ENCODE measurements around the gene FAM229B. TPM values are rescaled to one million over a fixed set of nuclear protein-coding genes. Genes with fewer than 3 reads are reported as not detected.
"Not testable (repeated sequence)": the region's sequence is repeated elsewhere in the genome, so short reads cannot be mapped to it uniquely, and the experiment has no call there.

The FAM229B gene
- total RNA-seq, 2 experiments from 2014 or later, result 1.9 to 2.2 TPM

- Mint-ChIP-seq H3K9me3 (ENCODE audit: insufficient read depth) (no peaks in the 10 kb centered on the region), H3K27me3 (ENCODE audit: low read depth) (peaks cover 10% of the 10 kb centered on the region), H3K4me1 (ENCODE audit: low read depth) (no peaks in the 10 kb centered on the region), H3K36me3 (ENCODE audit: low read depth) (peaks cover 3% of the 10 kb centered on the region), H3K4me3 (no peak overlapping the region), H3K27ac (no peak overlapping the region)
- ATAC-seq (no peak), DNase-seq (no peak)
- POLR2A ChIA-PET, result no interaction called here
- CTCF ChIA-PET, result no interaction called here
Measured at GRCh38 chr6:112066606-112067005, 20.8 kb upstream of the FAM229B start.

DNA sequence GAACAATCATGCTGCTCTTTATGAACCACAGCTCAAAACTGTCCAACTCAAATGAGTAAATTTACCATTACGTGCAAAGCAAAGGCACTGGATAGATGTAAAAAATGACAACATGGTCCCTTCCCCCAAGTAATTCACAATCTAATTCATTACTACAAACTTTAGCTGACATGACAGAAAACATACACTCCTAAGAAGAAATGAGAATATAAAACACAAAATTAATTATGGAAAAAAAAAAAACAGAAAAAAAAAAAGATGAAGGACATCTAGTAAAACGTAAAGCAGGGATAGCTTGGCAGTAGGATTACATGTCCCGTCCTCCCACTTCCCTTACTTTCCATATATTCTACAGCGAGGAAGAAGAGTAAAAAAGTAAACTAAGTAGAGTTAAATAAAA, 5.8 kb upstream of the FAM229B start:
- Mint-ChIP-seq H3K9me3 (ENCODE audit: insufficient read depth) (no peaks in the 10 kb centered on the region), H3K27ac (no peak overlapping the region), H3K4me3 (no peak overlapping the region), H3K36me3 (ENCODE audit: low read depth) (peaks cover 11% of the 10 kb centered on the region), H3K4me1 (ENCODE audit: low read depth) (peaks cover 3% of the 10 kb centered on the region), H3K27me3 (ENCODE audit: low read depth) (no peaks in the 10 kb centered on the region)
- ChIA-PET CTCF (interaction anchor here (0.8 kb wide), 1 partner anchor 98 kb away, joined by 3 read pairs; no protein-coding TSS in a partner anchor), POLR2A (no interaction called here)
- ATAC-seq (no peak), DNase-seq (no peak)

- Mint-ChIP-seq H3K27ac (no peak overlapping the region), H3K36me3 (ENCODE audit: low read depth) (peaks cover 3% of the 10 kb centered on the region), H3K4me1 (ENCODE audit: low read depth) (peaks cover 3% of the 10 kb centered on the region), H3K27me3 (ENCODE audit: low read depth) (peaks cover 14% of the 10 kb centered on the region), H3K4me3 (peak overlapping the region; percentile 23), H3K9me3 (ENCODE audit: insufficient read depth) (no peaks in the 10 kb centered on the region)
- POLR2A ChIA-PET, result interaction anchor here (2.1 kb wide), 1 partner anchor 78 kb away, joined by 6 read pairs; no protein-coding TSS in a partner anchor
- DNase-seq, result no peak
- CTCF ChIA-PET, result interaction anchor here (0.8 to 7.5 kb wide), 7 partner anchors 9 to 827 kb away, joined by 3 to 99 read pairs (median 6); no protein-coding TSS in a partner anchor
- no peak for ATAC-seq
Measured at GRCh38 chr6:112085286-112086065, 1.9 kb upstream of the FAM229B start.

- H3K4me1 Mint-ChIP-seq (ENCODE audit: low read depth), result peaks cover 3% of the 10 kb centered on the region
- CTCF ChIA-PET, result interaction anchor here (0.7 to 7.5 kb wide), 15 partner anchors 11 to 828 kb away, joined by 3 to 99 read pairs (median 4); no protein-coding TSS in a partner anchor
- H3K27ac Mint-ChIP-seq, result no peak overlapping the region
- H3K36me3 Mint-ChIP-seq (ENCODE audit: low read depth), result peaks cover 3% of the 10 kb centered on the region
- peak; percentile 13 for ATAC-seq
- H3K4me3 Mint-ChIP-seq, result no peak overlapping the region
- POLR2A ChIA-PET, result interaction anchor here (0.7 to 2.1 kb wide), 11 partner anchors 13 to 1105 kb away, joined by 3 to 6 read pairs (median 3); partner anchors contain the start of genes REV3L and RPF2
- H3K27me3 Mint-ChIP-seq (ENCODE audit: low read depth), result peaks cover 21% of the 10 kb centered on the region
- no peak for DNase-seq
- no peaks in the 10 kb centered on the region for H3K9me3 Mint-ChIP-seq (ENCODE audit: insufficient read depth)
Measured at GRCh38 chr6:112086744-112087135, 651 bp upstream of the FAM229B start.

- Mint-ChIP-seq H3K27me3 (ENCODE audit: low read depth) (peaks cover 22% of the 10 kb centered on the region), H3K27ac (no peak overlapping the region), H3K9me3 (ENCODE audit: insufficient read depth) (no peaks in the 10 kb centered on the region), H3K36me3 (ENCODE audit: low read depth) (peaks cover 2% of the 10 kb centered on the region), H3K4me1 (ENCODE audit: low read depth) (peaks cover 3% of the 10 kb centered on the region), H3K4me3 (no peak overlapping the region)
- no peak for DNase-seq
- POLR2A ChIA-PET, result interaction anchor here (0.6 to 2.1 kb wide), 10 partner anchors 11 to 829 kb away, joined by 3 to 6 read pairs (median 3); partner anchors contain the start of gene REV3L
- CTCF ChIA-PET, result interaction anchor here (0.8 to 7.5 kb wide), 10 partner anchors 28 to 483 kb away, joined by 3 to 99 read pairs (median 4); no protein-coding TSS in a partner anchor
- ATAC-seq, result no peak
Measured at GRCh38 chr6:112087916-112088315, 525 bp downstream of the FAM229B start.

GRCh38 chr6:112096901-112097300, 9.5 kb downstream of the FAM229B start:
- Mint-ChIP-seq H3K4me3 (no peak overlapping the region), H3K27ac (no peak overlapping the region), H3K27me3 (ENCODE audit: low read depth) (peaks cover 7% of the 10 kb centered on the region), H3K9me3 (ENCODE audit: insufficient read depth) (no peaks in the 10 kb centered on the region), H3K36me3 (ENCODE audit: low read depth) (no peaks in the 10 kb centered on the region), H3K4me1 (ENCODE audit: low read depth) (no peaks in the 10 kb centered on the region)
- CTCF ChIA-PET, result no interaction called here
- no peak for DNase-seq
- POLR2A ChIA-PET, result no interaction called here
- ATAC-seq, result no peak

GRCh38 chr6:112100561-112100960, 13.2 kb downstream of the FAM229B start:
- no peak overlapping the region for H3K27ac Mint-ChIP-seq
- H3K27me3 Mint-ChIP-seq (ENCODE audit: low read depth), result peaks cover 5% of the 10 kb centered on the region
- no peak overlapping the region for H3K4me3 Mint-ChIP-seq
- no peaks in the 10 kb centered on the region for H3K4me1 Mint-ChIP-seq (ENCODE audit: low read depth)
- ATAC-seq, result no peak
- ChIA-PET POLR2A (no interaction called here), CTCF (interaction anchor here (1.0 to 1.5 kb wide), 2 partner anchors 14 to 62 kb away, joined by 3 read pairs; no protein-coding TSS in a partner anchor)
- DNase-seq, result no peak
- no peaks in the 10 kb centered on the region for H3K9me3 Mint-ChIP-seq (ENCODE audit: insufficient read depth)
- H3K36me3 Mint-ChIP-seq (ENCODE audit: low read depth), result no peaks in the 10 kb centered on the region

GRCh38 chr6:112106026-112106425, 18.6 kb downstream of the FAM229B start:
- POLR2A ChIA-PET, result not testable (repeated sequence)

DNA sequence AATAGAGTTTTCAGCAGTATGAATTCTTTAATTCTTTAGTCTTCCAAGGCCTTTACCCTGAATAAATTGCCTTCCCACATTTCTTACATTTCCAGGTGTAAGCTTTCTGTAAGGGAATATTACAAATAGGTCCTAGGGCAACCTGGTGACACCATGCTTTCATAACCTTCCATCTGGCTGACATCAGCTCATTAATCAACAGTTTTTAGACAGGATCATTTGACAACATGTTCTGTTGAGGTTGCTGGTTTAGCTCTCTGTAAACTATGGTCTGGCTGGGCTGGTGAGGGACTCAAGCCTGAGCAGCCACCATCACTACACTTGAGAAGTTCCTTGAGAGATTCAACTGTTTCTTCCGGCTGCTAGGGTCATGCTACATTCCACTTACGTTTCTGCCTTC, 19.2 kb downstream of the FAM229B start:
- Mint-ChIP-seq H3K4me1 (ENCODE audit: low read depth) (no peaks in the 10 kb centered on the region), H3K4me3 (no peak overlapping the region), H3K36me3 (ENCODE audit: low read depth) (no peaks in the 10 kb centered on the region), H3K27ac (no peak overlapping the region), H3K27me3 (ENCODE audit: low read depth) (peaks cover 11% of the 10 kb centered on the region), H3K9me3 (ENCODE audit: insufficient read depth) (no peaks in the 10 kb centered on the region)
- ChIA-PET POLR2A (no interaction called here), CTCF (no interaction called here)
- no peak for DNase-seq
- ATAC-seq, result no peak

More at GRCh38 chr6:112106026-112106425, 18.6 kb downstream of the FAM229B start:
- H3K27ac Mint-ChIP-seq; H3K9me3 Mint-ChIP-seq (ENCODE audit: insufficient read depth); H3K36me3 Mint-ChIP-seq (ENCODE audit: low read depth); H3K4me1 Mint-ChIP-seq (ENCODE audit: low read depth); CTCF ChIA-PET; DNase-seq; ATAC-seq; H3K4me3 Mint-ChIP-seq: not testable (repeated sequence)
- peaks cover 10% of the 10 kb centered on the region for H3K27me3 Mint-ChIP-seq (ENCODE audit: low read depth)

DNA sequence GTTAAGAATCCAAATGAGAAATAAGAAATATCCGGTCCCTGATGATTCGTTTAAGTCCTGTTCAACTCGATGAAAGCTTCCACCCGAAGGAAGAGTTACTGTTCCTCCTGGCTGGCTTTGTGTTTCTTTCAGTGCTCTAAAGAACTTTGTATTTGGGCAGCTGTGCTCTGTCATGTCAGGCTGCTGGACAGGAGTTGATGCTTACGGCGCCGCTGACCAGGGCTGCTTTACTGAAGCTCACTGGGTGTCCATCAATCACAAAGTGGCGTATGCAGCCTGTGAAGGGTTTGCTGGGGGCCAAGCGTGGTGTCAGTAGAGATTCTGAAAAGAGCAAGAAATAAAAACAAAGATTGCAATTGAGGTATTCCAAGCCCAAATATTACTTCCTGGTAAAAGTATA, 21.9 kb downstream of the FAM229B start:
- DNase-seq (no peak), ATAC-seq (no peak)
- H3K27me3 Mint-ChIP-seq (ENCODE audit: low read depth), result peaks cover 19% of the 10 kb centered on the region
- H3K4me3 Mint-ChIP-seq, result no peak overlapping the region
- H3K36me3 Mint-ChIP-seq (ENCODE audit: low read depth), result no peaks in the 10 kb centered on the region
- POLR2A ChIA-PET, result no interaction called here
- no peaks in the 10 kb centered on the region for H3K4me1 Mint-ChIP-seq (ENCODE audit: low read depth)
- H3K27ac Mint-ChIP-seq, result no peak overlapping the region
- CTCF ChIA-PET, result interaction anchor here (1.1 to 1.4 kb wide), 3 partner anchors 22 to 66 kb away, joined by 3 to 7 read pairs (median 4); partner anchors contain the start of genes FAM229B and TUBE1
- no peaks in the 10 kb centered on the region for H3K9me3 Mint-ChIP-seq (ENCODE audit: insufficient read depth)

GRCh38 chr6:112113431-112113830, 26.0 kb downstream of the FAM229B start:
- Mint-ChIP-seq H3K27ac (no peak overlapping the region), H3K4me3 (no peak overlapping the region), H3K27me3 (ENCODE audit: low read depth) (peaks cover 20% of the 10 kb centered on the region), H3K36me3 (ENCODE audit: low read depth) (no peaks in the 10 kb centered on the region), H3K9me3 (ENCODE audit: insufficient read depth) (no peaks in the 10 kb centered on the region), H3K4me1 (ENCODE audit: low read depth) (peaks cover 17% of the 10 kb centered on the region)
- CTCF ChIA-PET, result no interaction called here
- ATAC-seq (no peak), DNase-seq (no peak)
- POLR2A ChIA-PET, result no interaction called here

GRCh38 chr6:112113918-112114317, 26.5 kb downstream of the FAM229B start:
- DNase-seq (no peak), ATAC-seq (no peak)
- Mint-ChIP-seq H3K9me3 (ENCODE audit: insufficient read depth) (no peaks in the 10 kb centered on the region), H3K4me1 (ENCODE audit: low read depth) (peaks cover 17% of the 10 kb centered on the region), H3K27ac (no peak overlapping the region), H3K4me3 (no peak overlapping the region), H3K36me3 (ENCODE audit: low read depth) (no peaks in the 10 kb centered on the region), H3K27me3 (ENCODE audit: low read depth) (peaks cover 20% of the 10 kb centered on the region)
- ChIA-PET POLR2A (no interaction called here), CTCF (no interaction called here)
